HepG2 (cell line): Measurements from ENCODE around the gene VAMP8. TPM values are rescaled to one million over a fixed set of nuclear protein-coding genes. Genes with fewer than 3 reads are reported as not detected.
A peak's percentile ranks its signal among the peaks of the same experiment; 100 is the strongest.

Experiments
- EEA1 ChIP-seq: sonication (generic); formaldehyde crosslinking; IDR thresholded peaks from 2 replicates; pipeline ENCODE4 v1.5.1; 2020; ENCODE audit warnings: mild to moderate bottlenecking, missing genetic modification reagents, borderline replicate concordance
- RBFOX2 ChIP-seq: fragments of 200-400 bp; formaldehyde crosslinking; IDR thresholded peaks from 2 replicates; pipeline ENCODE4 v1.6.1; 2017; ENCODE audit warnings: low read depth, mild to moderate bottlenecking, low read length
- SKI ChIP-seq: fragments of 450-650 bp; IDR thresholded peaks from one replicate; pipeline ENCODE4 v1.6.1; 2018; ENCODE audit warnings: mild to moderate bottlenecking; ENCODE audit not compliant: partially characterized antibody
- SMAD1 ChIP-seq: sonication (generic); formaldehyde crosslinking; IDR thresholded peaks from 2 replicates; pipeline ENCODE4 v1.4.0; 2020; ENCODE audit warnings: missing genetic modification reagents, low read depth, mild to moderate bottlenecking, borderline replicate concordance
- SP4 ChIP-seq: sonication (generic); formaldehyde crosslinking; IDR thresholded peaks from 2 replicates; pipeline ENCODE4 v1.8.1; 2023; ENCODE audit warnings: mild to moderate bottlenecking, missing genetic modification reagents
- TP53 ChIP-seq: sonication (generic); formaldehyde crosslinking; conservative IDR thresholded peaks from 2 replicates; pipeline ENCODE4 v1.4.0; 2020; ENCODE audit warnings: missing genetic modification reagents
- ZNF251 ChIP-seq: sonication (generic); formaldehyde crosslinking; IDR thresholded peaks from 2 replicates; pipeline ENCODE4 v1.9.0; 2021; ENCODE audit warnings: mild to moderate bottlenecking, missing genetic modification reagents
- ZNF646 ChIP-seq: sonication (generic); formaldehyde crosslinking; IDR thresholded peaks from 2 replicates; pipeline ENCODE4 v1.9.0; 2021; ENCODE audit warnings: mild to moderate bottlenecking, missing genetic modification reagents
- ZNF747 ChIP-seq: sonication (generic); formaldehyde crosslinking; IDR thresholded peaks from 2 replicates; pipeline ENCODE4 v1.8.1; 2023; ENCODE audit warnings: missing genetic modification reagents, mild to moderate bottlenecking, borderline replicate concordance
- ZNF878 ChIP-seq: sonication (generic); formaldehyde crosslinking; IDR thresholded peaks from 2 replicates; pipeline ENCODE4 v1.8.1; 2023; ENCODE audit warnings: mild to moderate bottlenecking, missing genetic modification reagents, moderate library complexity
- polyA plus RNA-seq, 8 experiments: library from polyadenylated mRNA; depleted of rRNA in 3 of 8; stranded (reverse) in 7 of 8; unstranded in 1 of 8; fragments of >200 nt; fragmentation: Illumina TruSeq in 4 of 8; extraction: Trizol in 4 of 8; gene quantifications; 2 replicates each; pipeline versions ENCODE4 v1.2.1 to v1.2.3, GENCODE V29; 2011 to 2016; ENCODE audit warnings: low read depth in 4 of 8, missing spikeins in 1 of 8, mixed read lengths in 1 of 8; ENCODE audit not compliant: insufficient read depth in 1 of 8
- total RNA-seq, 5 experiments: library from RNA; depleted of rRNA; stranded (reverse); fragments of >200 nt; fragmentation: Illumina TruSeq; extraction: Trizol; gene quantifications; 2 replicates each; pipeline ENCODE4 v1.2.3, GENCODE V29; 2016; ENCODE audit warnings: low read depth in 1 of 5
- TF ChIP-seq, protein P1 (sequence below): sonication (generic); formaldehyde crosslinking; IDR thresholded peaks from 2 replicates; pipeline ENCODE4 v1.4.0; 2020; ENCODE audit warnings: mild to moderate bottlenecking, missing genetic modification reagents
- TF ChIP-seq, protein P2 (sequence below): sonication (generic); formaldehyde crosslinking; IDR thresholded peaks from 2 replicates; pipeline ENCODE4 v1.8.1; 2023; ENCODE audit warnings: mild to moderate bottlenecking, moderate library complexity, missing genetic modification reagents
- TF ChIP-seq, protein P3 (sequence below): sonication (generic); formaldehyde crosslinking; IDR thresholded peaks from 2 replicates; pipeline ENCODE4 v1.9.0; 2021; ENCODE audit warnings: missing genetic modification reagents, borderline replicate concordance

VAMP8 gene
- total and polyA plus RNA-seq, 2 of the 13 experiments (the other 11 are each of a cell fraction or from before 2014, with no cell fraction given): 83.3 to 157 TPM

GRCh38 chr2:85602476-85603234, 25.3 kb downstream of the VAMP8 start, which contains the start of gene TMEM150A (continued):
- TF ChIP-seq, protein P1, sequence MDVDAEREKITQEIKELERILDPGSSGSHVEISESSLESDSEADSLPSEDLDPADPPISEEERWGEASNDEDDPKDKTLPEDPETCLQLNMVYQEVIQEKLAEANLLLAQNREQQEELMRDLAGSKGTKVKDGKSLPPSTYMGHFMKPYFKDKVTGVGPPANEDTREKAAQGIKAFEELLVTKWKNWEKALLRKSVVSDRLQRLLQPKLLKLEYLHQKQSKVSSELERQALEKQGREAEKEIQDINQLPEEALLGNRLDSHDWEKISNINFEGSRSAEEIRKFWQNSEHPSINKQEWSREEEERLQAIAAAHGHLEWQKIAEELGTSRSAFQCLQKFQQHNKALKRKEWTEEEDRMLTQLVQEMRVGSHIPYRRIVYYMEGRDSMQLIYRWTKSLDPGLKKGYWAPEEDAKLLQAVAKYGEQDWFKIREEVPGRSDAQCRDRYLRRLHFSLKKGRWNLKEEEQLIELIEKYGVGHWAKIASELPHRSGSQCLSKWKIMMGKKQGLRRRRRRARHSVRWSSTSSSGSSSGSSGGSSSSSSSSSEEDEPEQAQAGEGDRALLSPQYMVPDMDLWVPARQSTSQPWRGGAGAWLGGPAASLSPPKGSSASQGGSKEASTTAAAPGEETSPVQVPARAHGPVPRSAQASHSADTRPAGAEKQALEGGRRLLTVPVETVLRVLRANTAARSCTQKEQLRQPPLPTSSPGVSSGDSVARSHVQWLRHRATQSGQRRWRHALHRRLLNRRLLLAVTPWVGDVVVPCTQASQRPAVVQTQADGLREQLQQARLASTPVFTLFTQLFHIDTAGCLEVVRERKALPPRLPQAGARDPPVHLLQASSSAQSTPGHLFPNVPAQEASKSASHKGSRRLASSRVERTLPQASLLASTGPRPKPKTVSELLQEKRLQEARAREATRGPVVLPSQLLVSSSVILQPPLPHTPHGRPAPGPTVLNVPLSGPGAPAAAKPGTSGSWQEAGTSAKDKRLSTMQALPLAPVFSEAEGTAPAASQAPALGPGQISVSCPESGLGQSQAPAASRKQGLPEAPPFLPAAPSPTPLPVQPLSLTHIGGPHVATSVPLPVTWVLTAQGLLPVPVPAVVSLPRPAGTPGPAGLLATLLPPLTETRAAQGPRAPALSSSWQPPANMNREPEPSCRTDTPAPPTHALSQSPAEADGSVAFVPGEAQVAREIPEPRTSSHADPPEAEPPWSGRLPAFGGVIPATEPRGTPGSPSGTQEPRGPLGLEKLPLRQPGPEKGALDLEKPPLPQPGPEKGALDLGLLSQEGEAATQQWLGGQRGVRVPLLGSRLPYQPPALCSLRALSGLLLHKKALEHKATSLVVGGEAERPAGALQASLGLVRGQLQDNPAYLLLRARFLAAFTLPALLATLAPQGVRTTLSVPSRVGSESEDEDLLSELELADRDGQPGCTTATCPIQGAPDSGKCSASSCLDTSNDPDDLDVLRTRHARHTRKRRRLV: no peak
- TF ChIP-seq SP4 (peak; percentile 81), ZNF251 (CRISPR knock-in tag) (no peak), SKI (peak; percentile 67), RBFOX2 (peak; percentile 98), ZNF646 (no peak), ZNF747 (CRISPR knock-in tag) (no peak), TP53 (CRISPR knock-in tag) (no peak), ZNF878 (CRISPR knock-in tag) (no peak; the same call in 1 of the 2 replicates), EEA1 (CRISPR knock-in tag) (no peak), SMAD1 (CRISPR knock-in tag) (peak; percentile 96)
- TF ChIP-seq, protein P2, sequence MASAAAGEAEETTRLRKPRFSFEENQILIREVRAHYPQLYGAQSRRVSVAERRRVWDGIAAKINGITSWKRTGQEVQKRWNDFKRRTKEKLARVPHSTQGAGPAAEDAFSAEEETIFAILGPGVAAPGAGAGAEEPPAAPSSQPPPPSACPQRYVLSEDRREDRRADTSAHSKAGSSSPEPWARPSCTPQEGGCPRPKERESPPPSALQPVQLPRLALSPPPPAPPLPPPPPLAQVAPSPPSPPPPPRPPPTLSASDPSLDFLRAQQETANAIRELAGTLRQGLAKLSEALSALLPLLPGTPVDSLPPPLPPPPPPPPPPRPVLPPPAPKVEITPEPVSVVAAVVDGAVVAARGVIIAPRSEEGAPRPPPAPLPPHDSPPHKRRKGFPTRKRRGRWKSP (CRISPR knock-in tag): peak; percentile 59; the same call in 1 of the 2 replicates
- TF ChIP-seq, protein P3, sequence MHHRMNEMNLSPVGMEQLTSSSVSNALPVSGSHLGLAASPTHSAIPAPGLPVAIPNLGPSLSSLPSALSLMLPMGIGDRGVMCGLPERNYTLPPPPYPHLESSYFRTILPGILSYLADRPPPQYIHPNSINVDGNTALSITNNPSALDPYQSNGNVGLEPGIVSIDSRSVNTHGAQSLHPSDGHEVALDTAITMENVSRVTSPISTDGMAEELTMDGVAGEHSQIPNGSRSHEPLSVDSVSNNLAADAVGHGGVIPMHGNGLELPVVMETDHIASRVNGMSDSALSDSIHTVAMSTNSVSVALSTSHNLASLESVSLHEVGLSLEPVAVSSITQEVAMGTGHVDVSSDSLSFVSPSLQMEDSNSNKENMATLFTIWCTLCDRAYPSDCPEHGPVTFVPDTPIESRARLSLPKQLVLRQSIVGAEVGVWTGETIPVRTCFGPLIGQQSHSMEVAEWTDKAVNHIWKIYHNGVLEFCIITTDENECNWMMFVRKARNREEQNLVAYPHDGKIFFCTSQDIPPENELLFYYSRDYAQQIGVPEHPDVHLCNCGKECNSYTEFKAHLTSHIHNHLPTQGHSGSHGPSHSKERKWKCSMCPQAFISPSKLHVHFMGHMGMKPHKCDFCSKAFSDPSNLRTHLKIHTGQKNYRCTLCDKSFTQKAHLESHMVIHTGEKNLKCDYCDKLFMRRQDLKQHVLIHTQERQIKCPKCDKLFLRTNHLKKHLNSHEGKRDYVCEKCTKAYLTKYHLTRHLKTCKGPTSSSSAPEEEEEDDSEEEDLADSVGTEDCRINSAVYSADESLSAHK: no peak
